HG03521 (cell line): ENCODE results near the gene CCDC17.

ENCODE experiments used
- ATAC-seq: cut with Tn5 transposase; IDR thresholded peaks from one replicate; pipeline ENCODE4 v1.9.1; 2021; ENCODE audit warnings: mild to moderate bottlenecking, moderate library complexity; ENCODE audit not compliant: unreplicated experiment

Gene CCDC17

GRCh38 chr1:45584351-45585109, 39.3 kb downstream of the CCDC17 start:
- peak; percentile 19 for ATAC-seq

- ATAC-seq = peak; percentile 44
These were observed 40.0 kb downstream of the CCDC17 start, which contains the start of gene NASP for GRCh38 chr1:45583666-45584350. Gene NASP (plus strand): TSS chr1:45584041. CDS start chr1:45584147, 106 bp downstream.

- ATAC-seq = peak; percentile 65
These were observed 40.6 kb downstream of the CCDC17 start for GRCh38 chr1:45583264-45583665.

- no peak for ATAC-seq
These were observed 49.7 kb downstream of the CCDC17 start for GRCh38 chr1:45574105-45574626.

GRCh38 chr1:45573231-45573804, 50.5 kb downstream of the CCDC17 start:
- no peak for ATAC-seq

GRCh38 chr1:45570631-45571030, 53.2 kb downstream of the CCDC17 start:
- ATAC-seq = no peak
